HepG2 (cell line): Measurements from ENCODE around the gene ULK4. TPM values are rescaled to one million over a fixed set of nuclear protein-coding genes. Genes with fewer than 3 reads are reported as not detected.

ENCODE experiments used
- ATAC-seq: fragments of 200-7000 bp; cut with Tn5 transposase; 3 replicates; pipeline ENCODE4 v1.9.1; 2020; ENCODE audit warnings: mild to moderate bottlenecking, moderate library complexity
- BruUV-seq: library from RNA; stranded (reverse); fragments of 400-500 nt; replicated peaks from 2 replicates; lab custom pipeline; 2021; lab: Mats Ljungman, UMichigan
- CTCF ChIA-PET: fragments of 300-600 bp; formaldehyde crosslinking; extraction: SDS; loops from one replicate; lab custom pipeline; 2021; ENCODE audit warnings: low total read pairs, inconsistent platforms, low intra/inter-chr PET ratio; lab: Yijun Ruan, JAX
- POLR2A ChIA-PET: fragments of 350-600 bp; sonication (Branson Sonifier 250); formaldehyde crosslinking; loops from one replicate; lab custom pipeline; 2020; ENCODE audit warnings: antibody characterized with exemption, inconsistent platforms; lab: Yijun Ruan, JAX
- DNase-seq: peaks from one replicate; pipeline ENCODE4 v3.0.0-alpha.2; 2015; ENCODE audit warnings: low spot score
- FAIRE-seq: peaks from 3 replicates; lab custom pipeline; 2011; peaks lifted over from hg19 to GRCh38; lab: Jason Lieb, UNC
- H2AFZ ChIP-seq: one replicate; pipeline ENCODE4 v1.6.1; 2011; ENCODE audit warnings: low read length, inconsistent platforms
- H3K27ac ChIP-seq: fragments of 300-600 bp; 3 replicates; pipeline ENCODE4 v1.8.0; 2011; ENCODE audit warnings: mixed run types, mild to moderate bottlenecking, mixed read lengths, low read length, inconsistent platforms; ENCODE audit not compliant: insufficient read depth; ENCODE audit errors: extremely low read length
- H3K27me3 ChIP-seq, 2 experiments: fragments of 200-600 bp in 1 of 2; 2 replicates in 1 of 2; 3 replicates in 1 of 2; pipeline versions ENCODE4 v1.6.0 to v1.8.0; 2011; ENCODE audit warnings: low read length in 2 of 2, mild to moderate bottlenecking in 2 of 2, moderate library complexity in 2 of 2, inconsistent platforms in 1 of 2; ENCODE audit not compliant: insufficient read depth in 2 of 2, control insufficient read depth in 1 of 2
- H3K36me3 ChIP-seq, 2 experiments: fragments of 200-600 bp in 1 of 2; replicated peaks in 1 of 2; 2 replicates in 1 of 2; 3 replicates in 1 of 2; pipeline versions ENCODE4 v1.5.1 to v1.8.0; 2011; ENCODE audit warnings: low read length in 2 of 2, inconsistent platforms in 1 of 2; ENCODE audit not compliant: insufficient read depth in 2 of 2, control insufficient read depth in 1 of 2
- H3K4me1 ChIP-seq: 2 replicates; pipeline ENCODE4 v1.5.1; 2012; ENCODE audit warnings: low read length, inconsistent platforms; ENCODE audit not compliant: insufficient read depth
- H3K4me2 ChIP-seq: 2 replicates; pipeline ENCODE4 v1.6.0; 2011; ENCODE audit warnings: low read depth, low read length, inconsistent platforms
- H3K4me3 ChIP-seq, 3 experiments: fragments of 200-600 bp in 1 of 3; sonication (generic), shearing (Covaris generic) in 1 of 3; replicated peaks in 1 of 3; 2 replicates each; pipeline ENCODE4 v1.5.1; 2011 to 2016; ENCODE audit warnings: low read length in 3 of 3, inconsistent platforms in 2 of 3, low read depth in 2 of 3, mild to moderate bottlenecking in 2 of 3, control low read depth in 1 of 3, mixed read lengths in 1 of 3; ENCODE audit not compliant: insufficient read depth in 1 of 3
- H3K79me2 ChIP-seq: one replicate; pipeline ENCODE4 v1.6.1; 2011; ENCODE audit warnings: low read length, inconsistent platforms; ENCODE audit not compliant: insufficient read depth
- H3K9ac ChIP-seq: 2 replicates; pipeline ENCODE4 v1.6.0; 2011; ENCODE audit warnings: mild to moderate bottlenecking, low read depth, low read length, inconsistent platforms; ENCODE audit not compliant: insufficient read depth
- H3K9me3 ChIP-seq: 2 replicates; pipeline ENCODE4 v1.5.1; 2012; ENCODE audit warnings: mild to moderate bottlenecking, low read length
- H4K20me1 ChIP-seq: 2 replicates; pipeline ENCODE4 v1.6.0; 2011; ENCODE audit warnings: inconsistent platforms, mild to moderate bottlenecking, low read length, moderate library complexity; ENCODE audit not compliant: insufficient read depth
- ESRRA ChIP-seq: sonication (generic); formaldehyde crosslinking; IDR thresholded peaks from 2 replicates; pipeline ENCODE4 v1.5.1; 2020; ENCODE audit warnings: mild to moderate bottlenecking, low read depth, missing genetic modification reagents
- IRF1 ChIP-seq: sonication (generic); formaldehyde crosslinking; IDR thresholded peaks from 2 replicates; pipeline ENCODE4 v1.4.0; 2020; ENCODE audit warnings: low read depth, mild to moderate bottlenecking, missing genetic modification reagents
- MEIS2 ChIP-seq: sonication (generic); formaldehyde crosslinking; IDR thresholded peaks from 2 replicates; pipeline ENCODE4 v1.9.0; 2021; ENCODE audit warnings: mild to moderate bottlenecking, missing genetic modification reagents
- NKX3-1 ChIP-seq: sonication (generic); formaldehyde crosslinking; IDR thresholded peaks from 2 replicates; pipeline ENCODE4 v1.5.0; 2020; ENCODE audit warnings: missing genetic modification reagents
- PREB ChIP-seq: sonication (generic); formaldehyde crosslinking; IDR thresholded peaks from 2 replicates; pipeline ENCODE4 v1.4.0; 2020; ENCODE audit warnings: missing genetic modification reagents
- REST ChIP-seq, 2 experiments: IDR thresholded peaks; 2 replicates each; pipeline ENCODE4 v1.6.1; 2011 to 2012; ENCODE audit warnings: low read length in 2 of 2, borderline replicate concordance in 1 of 2, low read depth in 1 of 2, mild to moderate bottlenecking in 1 of 2, moderate library complexity in 1 of 2
- THAP8 ChIP-seq: sonication (generic); formaldehyde crosslinking; IDR thresholded peaks from 2 replicates; pipeline ENCODE4 v1.5.1; 2020; ENCODE audit warnings: missing genetic modification reagents, mild to moderate bottlenecking, borderline replicate concordance
- WIZ ChIP-seq: sonication (generic); formaldehyde crosslinking; IDR thresholded peaks from 2 replicates; pipeline ENCODE4 v1.5.1; 2020; ENCODE audit warnings: mild to moderate bottlenecking, missing genetic modification reagents
- ZFP90 ChIP-seq: sonication (generic); formaldehyde crosslinking; IDR thresholded peaks from 2 replicates; pipeline ENCODE4 v1.8.0; 2022; ENCODE audit warnings: missing genetic modification reagents, mild to moderate bottlenecking, inconsistent platforms, borderline replicate concordance
- ZNF331 ChIP-seq: sonication (generic); formaldehyde crosslinking; IDR thresholded peaks from 2 replicates; pipeline ENCODE4 v1.4.0; 2020; ENCODE audit warnings: missing genetic modification reagents
- ZNF547 ChIP-seq: sonication (generic); formaldehyde crosslinking; IDR thresholded peaks from 2 replicates; pipeline ENCODE4 v1.5.1; 2020; ENCODE audit warnings: mild to moderate bottlenecking, missing genetic modification reagents
- ZNF609 ChIP-seq: sonication (generic); formaldehyde crosslinking; IDR thresholded peaks from 2 replicates; pipeline ENCODE4 v1.4.0; 2020; ENCODE audit warnings: mild to moderate bottlenecking, missing genetic modification reagents, borderline replicate concordance
- ZNF660 ChIP-seq: sonication (generic); formaldehyde crosslinking; IDR thresholded peaks from 2 replicates; pipeline ENCODE4 v1.5.1; 2020; ENCODE audit warnings: mild to moderate bottlenecking, low read depth, missing genetic modification reagents, borderline replicate concordance
- ZNF83 ChIP-seq: sonication (generic); formaldehyde crosslinking; IDR thresholded peaks from 2 replicates; pipeline ENCODE4 v1.4.0; 2020; ENCODE audit warnings: missing genetic modification reagents, mild to moderate bottlenecking, borderline replicate concordance
- WGBS: methylation state at CpG from one replicate; pipeline ENCODE4 v1.1.6; 2017; ENCODE audit warnings: low lambda C conversion rate; 5-methylcytosine and 5-hydroxymethylcytosine counted together
- in situ Hi-C: cut with HindIII; loops from 2 replicates; pipeline ENCODE4 v1.10.0; 2017; ENCODE audit warnings: low pct_unique_long_range_greater_than_20kb; ENCODE audit not compliant: extremely low pct_ligation_motif_present
- intact Hi-C: fragments of 100-400 bp; cut with micrococcal nuclease; formaldehyde crosslinking; loops from one replicate; pipeline ENCODE4 v1.10.0; 2022; ENCODE audit not compliant: unreplicated experiment
- polyA plus RNA-seq, 8 experiments: library from polyadenylated mRNA; depleted of rRNA in 3 of 8; stranded (reverse) in 7 of 8; unstranded in 1 of 8; fragments of >200 nt; fragmentation: Illumina TruSeq in 4 of 8; extraction: Trizol in 4 of 8; gene quantifications; 2 replicates each; pipeline versions ENCODE4 v1.2.1 to v1.2.3, GENCODE V29; 2011 to 2016; ENCODE audit warnings: low read depth in 4 of 8, missing spikeins in 1 of 8, mixed read lengths in 1 of 8; ENCODE audit not compliant: insufficient read depth in 1 of 8
- total RNA-seq, 5 experiments: library from RNA; depleted of rRNA; stranded (reverse); fragments of >200 nt; fragmentation: Illumina TruSeq; extraction: Trizol; gene quantifications; 2 replicates each; pipeline ENCODE4 v1.2.3, GENCODE V29; 2016; ENCODE audit warnings: low read depth in 1 of 5

Gene ULK4
- total and polyA plus RNA-seq, 2 of the 13 experiments (the other 11 are each of a cell fraction or from before 2014, with no cell fraction given): 6.7 to 11.8 TPM

- H3K4me3 ChIP-seq: no peak overlapping the region
- intact Hi-C loops: no loop called here
- no peaks in the 10 kb centered on the region for H3K4me1 ChIP-seq
- no peak overlapping the region for H3K4me2 ChIP-seq
- H3K79me2 ChIP-seq: no peaks in the 10 kb centered on the region
- FAIRE-seq (no peak), ATAC-seq (no peak), DNase-seq (no peak)
- H3K27me3 ChIP-seq: no peaks in the 10 kb centered on the region
- no peak overlapping the region for H2AFZ ChIP-seq
- ChIA-PET POLR2A (no interaction called here), CTCF (no interaction called here)
- in situ Hi-C loops: no loop called here
- no TSS peak for BruUV-seq
- no peaks in the 10 kb centered on the region for H3K36me3 ChIP-seq
- no peaks in the 10 kb centered on the region for H3K9me3 ChIP-seq
- no peak overlapping the region for H3K27ac ChIP-seq
- 23% methylated on average over 1 of the region's 1 CpG for WGBS
- no peaks in the 10 kb centered on the region for H4K20me1 ChIP-seq
- H3K9ac ChIP-seq: no peak overlapping the region
- TF ChIP-seq ZNF547 (no peak), NKX3-1 (no peak), IRF1 (no peak), ESRRA (CRISPR knock-in tag) (no peak), MEIS2 (CRISPR knock-in tag) (no peak), ZNF609 (CRISPR knock-in tag) (no peak), WIZ (CRISPR knock-in tag) (no peak), ZNF331 (no peak), PREB (CRISPR knock-in tag) (no peak), THAP8 (no peak), REST (IDR thresholded peaks at IDR 0.05; ENCODE audit: borderline replicate concordance in 1 of 2, low read depth in 1 of 2, low read length in 2 of 2) (no peak), ZNF660 (CRISPR knock-in tag) (no peak), ZNF83 (CRISPR knock-in tag) (no peak), ZFP90 (CRISPR knock-in tag) (no peak)
These were observed 353.6 kb downstream of the ULK4 start for GRCh38 chr3:41608347-41608746.
